ENCODE results near the gene LETMD1. TPM values are rescaled to one million over a fixed set of nuclear protein-coding genes. Genes with fewer than 3 reads are reported as not detected.
A peak's percentile ranks its signal among the peaks of the same experiment; 100 is the strongest.

The LETMD1 gene
- total and polyA plus RNA-seq, 2 of the 13 experiments (the other 11 are each of a cell fraction or from before 2014, with no cell fraction given), result 43.3 to 87.7 TPM

- TF ChIP-seq CSRNP2 (CRISPR knock-in tag; conservative IDR thresholded peaks at IDR 0.05; ENCODE audit: low read depth) (no peak; the same call in 1 of the 2 replicates), GPBP1L1 (CRISPR knock-in tag; IDR thresholded peaks at IDR 0.05) (no peak), NCOA5 (CRISPR knock-in tag; IDR thresholded peaks at IDR 0.05) (no peak), PHB2 (IDR thresholded peaks at IDR 0.05; ENCODE audit: partially characterized antibody) (no peak), HMG20B (CRISPR knock-in tag; conservative IDR thresholded peaks at IDR 0.05) (no peak), ZNF570 (CRISPR knock-in tag; IDR thresholded peaks at IDR 0.05; ENCODE audit: borderline replicate concordance) (no peak), SIN3A (IDR thresholded peaks at IDR 0.05; ENCODE audit: borderline replicate concordance, low read depth, low read length) (peak; percentile 35; the same call in 1 of the 2 replicates), ZNF720 (CRISPR knock-in tag; IDR thresholded peaks at IDR 0.05) (no peak), ESRRA (CRISPR knock-in tag; IDR thresholded peaks at IDR 0.05; ENCODE audit: low read depth) (0 out of 2 replicates have a peak, but pooled peaks have one; percentile 32), ZNF3 (CRISPR knock-in tag; IDR thresholded peaks at IDR 0.05) (no peak), DRAP1 (CRISPR knock-in tag; IDR thresholded peaks at IDR 0.05) (peak; percentile 99), CEBPZ (IDR thresholded peaks at IDR 0.05; ENCODE audit: low read length) (no peak), ZBTB21 (CRISPR knock-in tag; IDR thresholded peaks at IDR 0.05) (no peak), NR0B2 (CRISPR knock-in tag; IDR thresholded peaks at IDR 0.05) (peak; percentile 66), ZNF263 (CRISPR knock-in tag; IDR thresholded peaks at IDR 0.05) (peak; percentile 19; the same call in 1 of the 2 replicates), ZBTB26 (CRISPR knock-in tag; IDR thresholded peaks at IDR 0.05; ENCODE audit: borderline replicate concordance) (peak; percentile 60; the same call in 1 of the 2 replicates), ASH2L (IDR thresholded peaks at IDR 0.05; ENCODE audit: insufficient read length, low read depth, low read length) (peak; percentile 65), BHLHE40 (IDR thresholded peaks at IDR 0.05; ENCODE audit: low read length) (0 out of 2 replicates have a peak, but pooled peaks have one; percentile 32), SP140L (CRISPR knock-in tag; IDR thresholded peaks at IDR 0.05; ENCODE audit: borderline replicate concordance) (no peak), ZNF138 (CRISPR knock-in tag; IDR thresholded peaks at IDR 0.05; ENCODE audit: low read depth) (no peak; the same call in 1 of the 2 replicates), SRF (IDR thresholded peaks at IDR 0.05; ENCODE audit: low read depth, low read length) (no peak)
Observed at GRCh38 chr12:51083126-51083833, 35.2 kb downstream of the LETMD1 start, which contains the start of gene CSRNP2 (continued).
